Measurements from ENCODE around the gene ZFYVE21. TPM values are rescaled to one million over a fixed set of nuclear protein-coding genes. Genes with fewer than 3 reads are reported as not detected.

Gene ZFYVE21
- polyA plus RNA-seq, 2 of the 4 experiments (the other 2 are of a cell fraction): 28.7 to 33.0 TPM

DNA sequence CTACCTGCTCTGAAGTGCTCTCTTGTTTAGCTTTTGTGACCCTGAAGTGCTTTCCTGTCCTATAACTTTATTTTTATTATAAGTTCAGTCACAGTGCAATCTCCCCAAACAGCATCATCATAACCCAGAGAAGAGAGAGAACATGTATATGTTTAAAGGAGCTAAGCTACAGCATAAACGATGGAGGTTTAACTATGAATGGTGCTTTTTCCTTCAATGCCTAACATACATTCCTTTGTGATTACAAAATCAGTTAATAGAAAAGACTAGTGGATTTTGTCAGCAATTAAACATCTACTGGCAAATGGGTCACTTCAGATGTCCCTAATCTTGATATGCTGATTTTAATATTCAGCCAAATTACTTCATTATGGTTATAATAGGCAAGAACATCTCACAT is 46.4 kb downstream of the ZFYVE21 start:
- Histone ChIP-seq H3K9me3 (no peaks in the 10 kb centered on the region), H3K4me1 (no peaks in the 10 kb centered on the region), H3K4me3 (no peak overlapping the region), H3K4me2 (no peak overlapping the region), H3K27ac (no peak overlapping the region)
- TF ChIP-seq TP53 (CRISPR knock-in tag; IDR thresholded peaks at IDR 0.05): no peak
- TF ChIP-seq MAZ (IDR thresholded peaks at IDR 0.05; ENCODE audit: borderline replicate concordance, low read depth, low read length): no peak
- TF ChIP-seq RARB (CRISPR knock-in tag; IDR thresholded peaks at IDR 0.05): no peak
- no peak for TF ChIP-seq JUNB (IDR thresholded peaks at IDR 0.05)
- TF ChIP-seq NR3C1 (IDR thresholded peaks at IDR 0.05): no peak
- FAIRE-seq (no peak), ATAC-seq (no peak), DNase-seq (ENCODE audit: low read depth in 1 of 2, low spot score in 1 of 2) (no peak)
- WGBS (ENCODE audit: missing lambda C conversion rate): 53% methylated on average over 1 of the region's 1 CpG
- ChIA-PET POLR2A (no interaction called here), CTCF (no interaction called here)

- TF ChIP-seq KDM1A (IDR thresholded peaks at IDR 0.05; ENCODE audit: low read depth) (no peak), POLR2A (IDR thresholded peaks at IDR 0.05; ENCODE audit: low read length) (no peak), ZSCAN20 (CRISPR knock-in tag; IDR thresholded peaks at IDR 0.05) (no peak), BCL3 (IDR thresholded peaks at IDR 0.05) (no peak), MYC (IDR thresholded peaks at IDR 0.05; ENCODE audit: borderline replicate concordance, low read length) (no peak), RNF2 (IDR thresholded peaks at IDR 0.05; ENCODE audit: borderline replicate concordance, low read depth) (no peak), GATA3 (IDR thresholded peaks at IDR 0.05; ENCODE audit: borderline replicate concordance) (no peak), HMGXB4 (CRISPR knock-in tag; IDR thresholded peaks at IDR 0.05; ENCODE audit: borderline replicate concordance) (no peak), HDAC2 (IDR thresholded peaks at IDR 0.05) (no peak), BHLHE40 (IDR thresholded peaks at IDR 0.05; ENCODE audit: low read depth, low read length) (no peak), CBX8 (IDR thresholded peaks at IDR 0.05) (no peak), FOXS1 (CRISPR knock-in tag; IDR thresholded peaks at IDR 0.05) (no peak), CBX2 (IDR thresholded peaks at IDR 0.05; ENCODE audit: borderline replicate concordance, low read depth) (no peak), HOXB5 (CRISPR knock-in tag; IDR thresholded peaks at IDR 0.05) (no peak)
- no peaks in the 10 kb centered on the region for H3K4me1 ChIP-seq
- no peaks in the 10 kb centered on the region for H3K9me3 ChIP-seq
- CTCF ChIA-PET: no interaction called here
- DNase-seq (ENCODE audit: low read depth in 1 of 2, low spot score in 1 of 2) (no peak), ATAC-seq (no peak), FAIRE-seq (no peak)
- H3K4me2 ChIP-seq: no peak overlapping the region
- POLR2A ChIA-PET: no interaction called here
- H3K4me3 ChIP-seq: no peak overlapping the region
- no peak overlapping the region for H3K27ac ChIP-seq
- WGBS (ENCODE audit: missing lambda C conversion rate): 91% methylated on average over 13 of the region's 13 CpGs
Observed at GRCh38 chr14:103762541-103762940, 46.9 kb downstream of the ZFYVE21 start.

- no peak for FAIRE-seq
- no peak for TF ChIP-seq ZC3H11A (IDR thresholded peaks at IDR 0.05)
- TF ChIP-seq, protein P1, sequence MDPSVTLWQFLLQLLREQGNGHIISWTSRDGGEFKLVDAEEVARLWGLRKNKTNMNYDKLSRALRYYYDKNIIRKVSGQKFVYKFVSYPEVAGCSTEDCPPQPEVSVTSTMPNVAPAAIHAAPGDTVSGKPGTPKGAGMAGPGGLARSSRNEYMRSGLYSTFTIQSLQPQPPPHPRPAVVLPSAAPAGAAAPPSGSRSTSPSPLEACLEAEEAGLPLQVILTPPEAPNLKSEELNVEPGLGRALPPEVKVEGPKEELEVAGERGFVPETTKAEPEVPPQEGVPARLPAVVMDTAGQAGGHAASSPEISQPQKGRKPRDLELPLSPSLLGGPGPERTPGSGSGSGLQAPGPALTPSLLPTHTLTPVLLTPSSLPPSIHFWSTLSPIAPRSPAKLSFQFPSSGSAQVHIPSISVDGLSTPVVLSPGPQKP (IDR thresholded peaks at IDR 0.05; ENCODE audit: low read depth, low read length): no peak
- TF ChIP-seq ATOH8 (CRISPR knock-in tag; IDR thresholded peaks at IDR 0.05; ENCODE audit: low read depth): no peak
- TF ChIP-seq ESRRA (IDR thresholded peaks at IDR 0.05; ENCODE audit: borderline replicate concordance, low read length): no peak
- no peak for TF ChIP-seq FOSL2 (IDR thresholded peaks at IDR 0.05)
- no peak for TF ChIP-seq FOSL2 (CRISPR knock-in tag; IDR thresholded peaks at IDR 0.05)
- TF ChIP-seq, protein P2, sequence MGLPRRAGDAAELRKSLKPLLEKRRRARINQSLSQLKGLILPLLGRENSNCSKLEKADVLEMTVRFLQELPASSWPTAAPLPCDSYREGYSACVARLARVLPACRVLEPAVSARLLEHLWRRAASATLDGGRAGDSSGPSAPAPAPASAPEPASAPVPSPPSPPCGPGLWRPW (IDR thresholded peaks at IDR 0.05): no peak
- no peak for TF ChIP-seq JUN (IDR thresholded peaks at IDR 0.05)
- no peak for TF ChIP-seq ZNF302 (CRISPR knock-in tag; IDR thresholded peaks at IDR 0.05)
- no peak for TF ChIP-seq NFE2L2 (conservative IDR thresholded peaks at IDR 0.05; ENCODE audit: low read length)
- no peak for TF ChIP-seq NPAS2 (CRISPR knock-in tag; IDR thresholded peaks at IDR 0.05; ENCODE audit: borderline replicate concordance)
- TF ChIP-seq FOSB (CRISPR knock-in tag; IDR thresholded peaks at IDR 0.05): no peak
- no peak for TF ChIP-seq RFX5 (IDR thresholded peaks at IDR 0.05)
- no peak for TF ChIP-seq HOXB13 (CRISPR knock-in tag; IDR thresholded peaks at IDR 0.05; ENCODE audit: low read depth)
- TF ChIP-seq HOXB5 (CRISPR knock-in tag; IDR thresholded peaks at IDR 0.05): no peak
Observed at GRCh38 chr14:103763730-103764488, 48.3 kb downstream of the ZFYVE21 start.

More at GRCh38 chr14:103763730-103764488, 48.3 kb downstream of the ZFYVE21 start:
- Histone ChIP-seq H3K27ac (no peak overlapping the region), H3K4me3 (no peak overlapping the region), H3K4me2 (no peak overlapping the region), H3K4me1 (no peaks in the 10 kb centered on the region), H3K9me3 (no peaks in the 10 kb centered on the region)
- ChIA-PET POLR2A (no interaction called here), CTCF (interaction anchor here (1.0 to 1.5 kb wide), 3 partner anchors 11 to 40 kb away, joined by 3 to 5 read pairs (median 4); no protein-coding TSS in a partner anchor)
- no peak for ATAC-seq
- WGBS (ENCODE audit: missing lambda C conversion rate): 93% methylated on average over 5 of the region's 5 CpGs
- no peak for DNase-seq (ENCODE audit: low read depth in 1 of 2, low spot score in 1 of 2)

Measured in A549 (cell line).